HG02943 (cell line): Measurements from ENCODE around the gene HECA.
A peak's percentile ranks its signal among the peaks of the same experiment; 100 is the strongest.
"Not testable (repeated sequence)": the region's sequence is repeated elsewhere in the genome, so short reads cannot be mapped to it uniquely, and the experiment has no call there.

Experiments
- ATAC-seq: cut with Tn5 transposase; IDR thresholded peaks from one replicate; pipeline ENCODE4 v1.9.1; 2021; ENCODE audit warnings: mild to moderate bottlenecking, low read depth, moderate library complexity; ENCODE audit not compliant: unreplicated experiment

HECA gene, protein sequence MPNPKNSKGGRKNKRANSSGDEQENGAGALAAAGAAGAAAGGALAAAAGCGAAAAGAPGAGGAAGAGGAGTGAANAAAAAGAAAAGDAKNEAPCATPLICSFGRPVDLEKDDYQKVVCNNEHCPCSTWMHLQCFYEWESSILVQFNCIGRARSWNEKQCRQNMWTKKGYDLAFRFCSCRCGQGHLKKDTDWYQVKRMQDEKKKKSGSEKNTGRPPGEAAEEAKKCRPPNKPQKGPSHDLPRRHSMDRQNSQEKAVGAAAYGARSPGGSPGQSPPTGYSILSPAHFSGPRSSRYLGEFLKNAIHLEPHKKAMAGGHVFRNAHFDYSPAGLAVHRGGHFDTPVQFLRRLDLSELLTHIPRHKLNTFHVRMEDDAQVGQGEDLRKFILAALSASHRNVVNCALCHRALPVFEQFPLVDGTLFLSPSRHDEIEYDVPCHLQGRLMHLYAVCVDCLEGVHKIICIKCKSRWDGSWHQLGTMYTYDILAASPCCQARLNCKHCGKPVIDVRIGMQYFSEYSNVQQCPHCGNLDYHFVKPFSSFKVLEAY

DNA sequence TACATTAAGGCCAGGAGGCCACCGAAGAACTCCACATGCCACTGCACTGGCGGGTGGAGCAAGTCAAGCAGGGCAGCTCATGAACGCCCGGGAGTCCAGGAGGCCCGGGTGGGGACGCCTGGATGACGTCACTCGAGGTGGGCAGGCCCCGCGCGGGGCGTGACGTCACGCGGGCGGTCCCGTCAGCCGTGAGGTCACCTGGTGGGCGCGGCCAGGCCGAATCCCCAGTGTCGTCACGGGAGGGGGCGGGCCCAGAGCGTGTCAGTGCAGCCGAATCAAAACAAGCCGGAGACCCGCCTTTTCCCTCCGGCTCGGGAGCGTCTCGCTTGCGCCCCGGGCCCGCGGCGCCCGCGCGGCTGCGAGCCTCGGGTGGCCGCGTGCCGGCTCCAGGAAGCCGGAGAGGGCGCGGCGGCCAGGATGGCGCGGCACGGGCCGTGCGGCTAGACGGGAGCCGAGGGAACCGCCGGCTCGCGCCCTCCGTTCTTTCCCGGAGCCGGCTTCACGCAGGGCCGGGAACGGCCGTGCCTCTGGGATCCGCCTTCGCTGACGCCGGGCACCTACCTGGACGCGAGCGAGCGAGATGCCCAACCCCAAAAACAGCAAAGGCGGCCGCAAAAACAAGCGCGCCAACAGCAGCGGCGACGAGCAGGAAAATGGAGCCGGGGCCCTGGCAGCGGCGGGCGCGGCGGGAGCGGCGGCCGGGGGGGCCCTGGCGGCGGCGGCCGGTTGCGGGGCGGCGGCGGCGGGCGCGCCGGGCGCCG, at the start of gene HECA:
HECA (plus strand) TSS at position 264 of the 761 bp plus-strand sequence; CDS start at position 581, 317 bp downstream.
- ATAC-seq, result peak; percentile 78

DNA sequence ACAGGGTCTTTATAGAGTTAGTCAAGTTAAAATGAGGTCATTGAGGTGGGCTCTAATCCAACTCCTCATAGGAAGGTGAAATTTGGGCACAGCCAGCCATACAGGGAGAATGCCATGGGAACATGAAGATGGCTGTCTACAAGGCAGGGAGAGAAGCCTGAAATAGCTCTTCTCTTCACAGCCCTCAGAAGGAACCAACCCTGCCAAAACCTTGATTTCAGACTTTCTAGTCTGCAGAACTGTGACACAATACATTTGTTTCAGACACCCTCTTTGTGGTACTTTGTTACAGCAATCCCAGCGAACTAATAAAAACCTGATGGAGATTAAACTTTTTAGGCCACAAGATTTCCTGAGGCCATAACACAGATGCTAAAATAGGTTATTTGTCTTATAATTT, 43.1 kb upstream of the HECA start:
- no peak for ATAC-seq

DNA sequence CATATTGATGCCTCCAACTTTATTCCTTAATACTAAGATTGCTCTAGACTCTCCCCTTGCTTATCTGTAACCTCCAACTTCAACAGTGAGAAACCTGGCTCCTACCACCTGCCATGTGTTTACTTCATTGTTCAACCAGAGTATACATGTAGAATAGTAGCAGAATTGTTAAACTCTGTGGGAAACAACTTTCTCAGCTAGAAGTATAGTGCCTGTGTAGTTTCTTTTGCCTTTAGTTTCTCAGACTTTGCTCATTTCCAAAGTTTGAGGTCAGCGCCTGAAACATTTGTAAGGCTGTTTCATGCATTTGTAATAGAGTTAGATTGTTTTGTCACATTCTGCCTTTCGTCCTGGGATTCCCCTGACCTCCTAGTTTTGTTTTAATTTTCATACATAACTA, 34.9 kb upstream of the HECA start:
- peak; percentile 83 for ATAC-seq

DNA sequence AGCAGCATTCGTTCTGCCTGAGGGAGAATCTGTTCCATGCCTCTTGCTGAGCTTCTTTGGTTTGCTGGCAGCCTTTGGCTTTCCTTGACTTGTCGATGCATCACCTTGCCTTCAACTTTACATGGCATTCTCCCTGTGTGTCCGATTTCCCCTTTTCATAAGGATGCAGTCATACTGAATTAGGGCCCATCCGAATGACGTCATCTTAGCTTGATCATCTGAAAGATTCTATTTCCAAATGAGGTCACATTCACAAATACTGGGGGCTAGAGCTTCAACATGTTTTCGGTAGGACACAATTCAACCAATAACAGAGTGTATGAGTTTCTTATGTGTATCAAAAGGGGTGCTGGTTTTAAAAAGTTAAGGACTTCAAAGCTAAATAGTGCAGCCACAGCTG, 27.8 kb upstream of the HECA start:
- ATAC-seq, result no peak

DNA sequence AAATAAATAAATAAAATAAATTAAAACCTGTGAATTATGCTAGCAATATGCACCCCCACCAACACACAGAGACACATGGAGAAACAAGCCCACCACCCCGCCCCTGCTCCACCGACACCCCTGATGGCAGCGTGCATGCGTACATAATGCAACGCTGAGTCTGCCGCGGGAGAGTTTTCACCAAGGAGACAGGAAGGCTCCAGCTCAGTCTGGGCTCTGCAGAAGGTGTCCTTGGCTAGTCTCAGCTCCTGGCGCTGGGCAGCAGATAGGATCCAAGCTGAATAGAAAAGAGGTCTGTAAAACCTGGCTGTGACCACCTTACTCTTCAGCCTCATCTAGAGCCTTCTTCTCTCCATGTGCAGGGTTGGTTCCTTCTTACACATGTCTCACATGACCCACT, 26.5 kb upstream of the HECA start:
- ATAC-seq, result no peak

DNA sequence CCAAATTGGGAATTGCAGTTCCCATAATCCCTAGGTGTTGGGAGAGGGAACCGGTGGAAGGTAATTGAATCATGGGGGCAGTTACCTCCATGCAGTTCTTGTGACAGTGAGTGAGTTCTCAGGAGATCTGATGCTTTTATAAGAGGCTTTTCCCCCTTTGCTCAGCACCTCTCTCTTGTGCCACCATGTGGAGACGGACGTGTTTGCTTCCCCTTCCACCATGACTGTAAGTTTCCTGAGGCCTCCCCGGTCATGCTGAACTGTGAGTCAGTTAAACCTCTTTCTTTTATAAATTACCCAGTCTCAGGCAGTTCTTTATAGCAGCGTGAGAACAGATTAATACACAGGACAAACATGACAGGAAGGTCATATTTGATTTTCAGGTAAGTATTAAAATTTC, 25.3 kb upstream of the HECA start:
- no peak for ATAC-seq

DNA sequence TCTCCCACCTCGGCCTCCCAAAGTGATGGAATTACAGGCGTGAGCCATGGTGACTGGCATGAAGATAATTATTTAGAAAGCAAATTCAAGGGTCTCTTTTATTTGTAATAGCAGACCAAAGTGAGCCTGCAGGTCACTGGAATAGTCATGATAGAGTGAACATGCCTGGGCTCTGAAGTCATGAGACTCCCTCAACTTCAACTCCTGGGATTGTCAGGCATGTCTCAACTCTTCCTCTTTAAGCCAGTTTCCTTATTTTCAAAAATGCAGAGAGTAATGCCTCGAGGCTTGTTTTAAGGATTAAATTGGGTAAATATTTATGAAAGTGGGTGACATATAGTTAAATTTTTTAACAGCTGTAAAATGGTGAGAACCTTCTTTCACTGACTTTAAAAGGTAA, 22.7 kb upstream of the HECA start:
- no peak for ATAC-seq

DNA sequence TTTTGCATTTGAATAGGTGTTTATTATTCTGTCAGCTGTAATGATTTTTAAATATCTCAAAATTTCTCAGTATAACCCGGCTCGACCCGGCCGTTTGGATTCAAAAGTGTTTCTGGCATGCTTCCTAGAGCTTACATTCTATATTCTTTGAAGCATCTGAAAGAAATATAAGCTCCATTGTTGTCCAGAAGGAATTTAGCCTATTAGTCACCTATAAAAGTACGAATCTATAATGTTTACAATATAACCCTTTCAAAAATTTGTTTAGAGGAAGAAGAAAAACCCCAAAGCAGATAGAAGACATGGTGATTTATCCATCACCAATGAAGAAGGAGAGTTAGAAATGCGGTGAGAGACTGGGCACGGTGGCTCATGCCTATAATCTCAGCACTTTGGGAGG, 22.3 kb upstream of the HECA start:
- no peak for ATAC-seq

DNA sequence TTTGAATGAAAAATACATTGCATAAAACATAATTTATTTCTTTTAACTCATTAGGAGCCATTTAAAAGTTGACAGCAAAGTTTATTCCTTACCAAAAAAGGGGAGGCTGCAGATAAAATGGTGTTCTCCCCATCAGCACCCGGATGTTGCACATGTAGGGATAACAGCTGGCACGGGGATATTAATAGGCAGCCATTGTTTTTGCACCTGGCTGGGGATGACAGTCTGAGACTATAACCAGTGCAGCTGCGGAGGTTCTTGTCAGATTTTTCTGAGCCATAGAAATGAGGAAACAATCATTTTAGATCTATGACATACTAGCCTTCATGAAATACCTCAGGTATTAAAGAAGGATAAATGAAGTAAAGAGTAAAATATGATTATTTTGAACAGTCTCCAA, 20.1 kb upstream of the HECA start:
- no peak for ATAC-seq

DNA sequence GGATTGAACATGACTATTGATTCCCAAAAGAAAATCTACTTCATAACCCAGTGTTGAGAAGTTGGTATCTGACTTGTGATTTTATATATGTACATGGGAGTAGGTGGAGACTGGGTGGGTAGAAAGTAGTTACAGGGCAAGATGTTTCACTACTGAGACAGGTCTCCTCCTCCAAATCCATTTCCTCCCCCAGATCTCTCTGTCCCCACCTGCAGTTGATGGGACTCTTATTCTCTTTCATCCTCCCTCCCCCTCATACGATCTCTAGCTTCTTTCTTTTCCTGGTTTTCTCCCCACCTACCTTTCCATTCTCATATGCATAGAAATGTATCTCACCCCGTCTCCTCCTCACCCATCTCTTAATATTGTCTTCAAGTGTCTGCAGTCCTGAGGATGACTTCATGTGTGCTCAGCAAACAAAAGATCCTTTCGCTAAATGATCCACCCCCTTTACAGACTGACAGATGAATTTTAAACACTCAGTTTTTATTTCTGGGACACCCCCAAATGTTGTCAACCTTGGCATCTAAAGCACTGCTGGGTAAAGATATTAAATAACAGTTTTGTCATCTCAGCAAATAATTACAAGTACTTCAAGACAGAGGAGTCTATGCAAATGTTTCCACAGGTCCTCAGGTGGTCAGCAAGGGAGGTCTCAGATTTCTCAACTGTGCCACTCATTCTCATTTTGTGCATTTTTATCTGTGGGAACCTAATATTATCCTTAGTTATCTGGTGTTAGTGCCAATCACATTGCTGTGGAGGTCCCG, 18.7 kb upstream of the HECA start:
- no peak for ATAC-seq

DNA sequence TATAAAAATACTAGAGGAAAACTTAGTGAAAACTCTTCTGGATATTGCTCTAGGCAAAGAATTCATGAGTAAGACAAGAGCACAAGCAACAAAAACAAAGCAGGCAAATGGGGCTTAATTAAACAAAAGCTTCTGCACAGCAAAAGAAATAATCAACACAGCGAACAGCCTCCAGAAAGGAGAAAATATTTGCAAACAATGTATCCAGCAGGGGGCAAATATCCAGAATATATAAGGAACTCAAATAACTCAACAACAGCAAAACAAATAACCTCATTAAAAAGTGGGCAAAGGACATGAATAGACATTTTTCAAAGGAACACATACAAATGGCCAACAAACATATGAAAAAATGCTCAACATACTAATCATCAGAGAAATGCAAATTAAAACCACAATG, 17.1 kb upstream of the HECA start:
- ATAC-seq, result no peak

DNA sequence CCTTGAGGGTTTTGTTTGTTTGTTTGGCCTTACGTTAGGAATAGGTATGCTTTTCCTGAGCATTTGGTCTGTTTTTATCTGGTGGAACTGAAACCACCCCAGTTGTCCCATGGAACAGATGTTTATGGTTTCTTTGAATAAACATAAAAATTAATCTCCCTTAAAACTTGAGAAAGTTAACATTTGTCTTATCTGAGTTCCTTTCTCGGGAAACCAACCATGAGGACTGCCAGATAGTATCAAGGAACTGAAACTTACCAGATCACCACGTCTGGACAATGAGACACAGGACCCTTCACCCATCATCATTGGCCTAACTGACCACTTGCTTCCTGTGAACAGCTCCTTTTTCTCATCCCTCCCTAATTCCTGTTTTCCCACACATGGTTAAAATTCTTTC, 15.3 kb upstream of the HECA start:
- no peak for ATAC-seq

DNA sequence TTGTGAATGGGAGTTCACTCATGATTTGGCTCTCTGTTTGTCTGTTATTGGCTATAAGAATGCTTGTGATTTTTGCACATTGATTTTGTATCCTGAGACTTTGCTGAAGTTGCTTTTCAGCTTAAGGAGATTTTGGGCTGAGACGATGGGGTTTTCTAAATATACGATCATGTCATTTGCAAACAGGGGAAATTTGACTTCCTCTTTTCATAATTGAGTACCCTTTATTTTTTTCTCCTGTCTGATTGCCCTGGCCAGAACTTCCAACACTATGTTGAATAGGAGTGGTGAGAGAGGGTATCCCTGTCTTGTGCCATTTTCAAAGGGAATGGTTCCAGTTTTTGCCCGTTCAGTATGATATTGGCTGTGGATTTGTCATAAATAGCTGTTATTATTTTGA, 12.1 kb upstream of the HECA start:
- not testable (repeated sequence) for ATAC-seq

DNA sequence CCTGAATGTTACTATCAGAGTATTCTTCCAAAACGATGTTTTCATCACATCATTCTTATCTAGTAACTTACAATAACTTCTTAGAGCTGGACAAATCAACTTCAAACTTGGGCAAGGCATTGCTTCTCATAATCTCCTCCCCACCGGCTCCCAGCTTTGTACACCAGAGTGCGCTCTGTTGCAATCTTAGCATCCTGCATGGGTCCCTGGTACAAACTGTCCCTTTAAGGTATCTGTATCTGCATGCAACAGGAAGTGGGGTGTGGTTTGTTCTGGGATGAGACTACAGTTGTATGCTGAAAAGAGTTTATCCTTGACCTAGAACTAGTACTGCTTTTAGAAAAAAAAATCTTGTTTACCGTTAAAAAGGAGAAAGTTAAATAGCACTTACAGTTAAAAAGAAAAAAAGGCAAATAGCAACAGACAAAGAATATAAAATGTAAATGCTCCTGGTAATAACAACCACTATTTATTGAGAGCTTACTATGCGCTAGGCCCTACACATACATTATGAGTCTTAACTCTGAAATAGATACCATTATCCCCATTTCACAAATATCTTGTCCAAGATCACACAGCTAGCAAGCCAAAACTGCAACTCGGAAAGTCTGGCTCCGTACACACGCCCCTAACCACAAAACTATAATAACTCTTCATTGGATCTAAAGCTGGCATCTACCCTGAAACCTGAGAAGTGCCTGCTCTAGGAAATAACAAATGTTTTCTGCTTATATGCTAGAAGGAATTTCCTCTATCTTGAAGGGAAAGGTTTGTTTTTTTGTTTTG, 9.8 kb upstream of the HECA start:
- peak; percentile 100 for ATAC-seq

DNA sequence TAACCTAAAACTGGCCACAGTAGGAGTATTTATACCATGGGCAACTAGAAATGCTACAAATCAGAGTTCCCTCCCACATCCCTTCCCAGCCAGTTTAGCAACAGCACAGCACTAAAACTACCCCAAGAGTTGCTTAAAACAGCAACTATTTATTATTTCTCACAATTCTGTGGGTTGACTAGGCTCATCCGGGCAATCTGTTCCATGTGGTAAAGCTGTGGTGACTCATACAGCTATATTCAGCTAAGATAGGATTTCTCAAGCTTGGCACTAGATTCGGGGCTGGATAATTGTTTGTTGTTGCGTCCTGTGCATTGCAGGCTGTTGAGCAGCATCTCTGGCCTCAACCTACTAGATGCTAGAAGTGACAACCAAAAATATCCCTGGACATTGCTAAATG, 8.6 kb upstream of the HECA start:
- no peak for ATAC-seq

DNA sequence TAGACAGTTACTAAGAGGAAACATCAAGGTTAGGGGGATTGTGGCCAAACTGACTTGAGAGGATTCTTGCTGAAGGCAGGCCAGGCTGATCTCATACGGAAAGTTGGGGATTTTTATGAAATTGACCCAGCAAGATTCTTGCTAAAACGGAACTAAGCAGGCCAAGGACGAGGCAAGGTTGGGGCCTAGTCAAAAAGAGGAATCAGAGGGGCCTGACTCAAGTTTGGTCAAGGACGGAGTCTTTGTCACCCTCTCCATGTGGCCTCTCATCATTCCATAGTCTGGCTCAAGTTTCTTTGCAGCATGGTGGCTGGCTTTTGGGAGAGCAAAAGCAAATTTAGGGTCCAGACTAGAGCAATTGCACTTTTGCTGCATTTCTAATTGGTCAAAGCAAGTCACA, 7.9 kb upstream of the HECA start:
- no peak for ATAC-seq

DNA sequence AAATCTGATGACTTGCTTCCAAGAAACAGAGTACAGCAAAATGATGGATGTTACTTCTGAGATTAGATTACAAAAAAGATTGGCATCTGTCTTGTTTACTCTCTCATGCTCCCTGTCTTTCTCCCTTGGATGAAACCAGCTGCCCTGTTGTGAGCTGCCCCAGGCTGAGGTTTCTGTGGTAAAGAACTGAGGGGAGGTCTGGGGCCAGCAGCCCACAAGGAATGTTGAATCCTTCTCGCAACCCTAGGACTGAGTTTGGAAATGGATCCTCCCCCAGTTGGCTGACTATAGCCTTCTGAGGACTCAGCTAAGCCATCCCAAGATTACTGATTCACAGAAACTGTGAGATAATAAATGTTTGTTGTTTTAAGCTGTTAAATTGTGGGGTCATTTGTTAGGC, 5.6 kb upstream of the HECA start:
- no peak for ATAC-seq

DNA sequence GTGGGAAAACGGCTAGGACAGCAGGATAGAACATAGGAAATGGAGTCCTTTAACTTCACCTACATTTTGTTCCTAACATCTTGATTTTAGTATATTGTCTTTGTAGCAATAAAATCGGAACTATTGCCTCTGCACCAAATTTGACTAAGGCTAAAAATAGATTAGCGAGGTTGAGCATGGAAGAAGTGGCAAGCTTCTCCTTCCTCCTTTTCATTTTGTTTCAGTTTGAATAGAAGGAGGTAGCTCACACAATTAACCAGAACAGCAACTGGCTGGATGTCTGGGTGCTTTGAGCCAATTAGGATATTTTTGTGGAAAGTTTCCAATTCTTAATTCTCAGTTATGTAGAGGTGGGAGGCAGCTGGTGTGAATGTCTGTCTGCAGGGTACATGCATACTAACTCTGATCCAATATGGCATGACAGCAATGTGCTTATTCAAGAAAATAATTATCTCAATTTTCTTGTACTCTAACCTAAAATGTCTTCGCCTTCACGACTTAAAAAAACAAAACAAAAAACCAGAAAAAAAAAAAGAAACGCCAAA, 3.1 kb upstream of the HECA start:
- no peak for ATAC-seq

DNA sequence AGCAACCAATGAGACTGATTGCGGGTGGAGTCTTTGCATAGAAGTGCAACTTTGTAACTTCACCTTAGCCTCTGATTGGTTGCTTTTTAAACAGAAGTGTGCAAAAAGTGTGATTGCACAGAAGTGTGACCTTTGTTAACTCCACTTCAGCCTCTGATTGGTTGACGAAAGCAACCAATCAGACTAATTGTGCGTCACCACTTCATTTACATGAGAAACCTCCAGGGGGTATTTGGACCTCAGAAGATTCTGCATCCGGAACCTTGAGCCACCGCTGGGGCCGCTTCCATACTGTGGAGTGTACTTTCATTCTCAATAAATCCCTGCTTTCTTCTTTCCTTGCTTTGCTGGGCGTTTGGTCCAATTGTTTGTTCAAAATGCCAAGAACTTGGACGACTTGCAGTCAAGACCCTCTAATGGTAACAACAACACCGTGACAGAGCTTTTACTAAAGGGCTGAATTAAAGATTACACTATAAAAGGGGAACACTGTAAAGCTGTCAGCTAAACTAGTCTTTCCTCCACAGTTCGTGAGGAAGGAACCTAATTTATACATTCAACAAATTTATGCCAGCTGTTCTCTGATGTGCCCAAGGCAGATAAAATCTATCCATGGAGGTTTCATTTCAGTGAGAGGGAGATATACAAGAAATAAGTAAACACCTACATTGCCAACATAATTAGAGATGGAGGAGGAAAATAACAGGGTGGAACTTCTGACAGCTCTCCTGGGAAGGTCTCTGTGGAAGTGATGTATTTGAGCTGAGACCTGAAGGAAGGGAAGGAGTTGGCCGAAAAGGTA, 1.4 kb upstream of the HECA start:
- ATAC-seq, result no peak
